RWPE2 (cell line): ENCODE measurements around the gene MBD3.
"Not testable (repeated sequence)": the region's sequence is repeated elsewhere in the genome, so short reads cannot be mapped to it uniquely, and the experiment has no call there.

ENCODE experiments used
- ATAC-seq: fragments of 200-7000 bp; cut with Tn5 transposase; 3 replicates; pipeline ENCODE4 v1.9.1; 2021; ENCODE audit warnings: low read depth
- DNase-seq: peaks from one replicate; pipeline ENCODE4 v3.0.0-alpha.2; 2020; ENCODE audit warnings: low spot score
- H3K27ac ChIP-seq: fragments of 450-650 bp; 2 replicates; pipeline ENCODE4 v1.5.1; 2017; ENCODE audit warnings: mild to moderate bottlenecking; ENCODE audit not compliant: poor library complexity, severe bottlenecking
- H3K27me3 ChIP-seq: fragments of 250-450 bp; sonication (Bioruptor Pico); 2 replicates; pipeline ENCODE4 v1.5.1; 2021; ENCODE audit warnings: mild to moderate bottlenecking, moderate library complexity; ENCODE audit not compliant: insufficient read depth, poor library complexity, severe bottlenecking
- H3K36me3 ChIP-seq: fragments of 250-450 bp; sonication (Bioruptor Pico); 2 replicates; pipeline ENCODE4 v1.5.1; 2020; ENCODE audit warnings: low read depth, mild to moderate bottlenecking, moderate library complexity
- H3K4me1 ChIP-seq: fragments of 250-450 bp; sonication (Bioruptor Pico); 2 replicates; pipeline ENCODE4 v1.5.1; 2021; ENCODE audit warnings: mild to moderate bottlenecking, moderate library complexity; ENCODE audit not compliant: insufficient read depth, poor library complexity, severe bottlenecking
- H3K4me3 ChIP-seq: fragments of 250-450 bp; sonication (Bioruptor Pico); 2 replicates; pipeline ENCODE4 v1.5.1; 2021; ENCODE audit warnings: mild to moderate bottlenecking, moderate library complexity; ENCODE audit not compliant: severe bottlenecking
- H3K9me3 ChIP-seq: fragments of 250-450 bp; sonication (Bioruptor Pico); 2 replicates; pipeline ENCODE4 v1.5.1; 2021; ENCODE audit warnings: mild to moderate bottlenecking, moderate library complexity; ENCODE audit not compliant: severe bottlenecking
- TF ChIP-seq, protein P1 (sequence below): fragments of 450-650 bp; IDR thresholded peaks from one replicate; pipeline ENCODE4 v1.5.1; 2017; ENCODE audit warnings: mild to moderate bottlenecking, moderate library complexity; ENCODE audit not compliant: poor library complexity, severe bottlenecking

The MBD3 gene

GRCh38 chr19:1532003-1532402 is 60.7 kb downstream of the MBD3 start:
- ATAC-seq (no peak), DNase-seq (no peak)
- no peaks in the 10 kb centered on the region for H3K9me3 ChIP-seq
- no peaks in the 10 kb centered on the region for H3K27me3 ChIP-seq
- no peaks in the 10 kb centered on the region for H3K4me1 ChIP-seq
- no peak overlapping the region for H3K4me3 ChIP-seq
- H3K36me3 ChIP-seq = no peaks in the 10 kb centered on the region
- TF ChIP-seq, protein P1, sequence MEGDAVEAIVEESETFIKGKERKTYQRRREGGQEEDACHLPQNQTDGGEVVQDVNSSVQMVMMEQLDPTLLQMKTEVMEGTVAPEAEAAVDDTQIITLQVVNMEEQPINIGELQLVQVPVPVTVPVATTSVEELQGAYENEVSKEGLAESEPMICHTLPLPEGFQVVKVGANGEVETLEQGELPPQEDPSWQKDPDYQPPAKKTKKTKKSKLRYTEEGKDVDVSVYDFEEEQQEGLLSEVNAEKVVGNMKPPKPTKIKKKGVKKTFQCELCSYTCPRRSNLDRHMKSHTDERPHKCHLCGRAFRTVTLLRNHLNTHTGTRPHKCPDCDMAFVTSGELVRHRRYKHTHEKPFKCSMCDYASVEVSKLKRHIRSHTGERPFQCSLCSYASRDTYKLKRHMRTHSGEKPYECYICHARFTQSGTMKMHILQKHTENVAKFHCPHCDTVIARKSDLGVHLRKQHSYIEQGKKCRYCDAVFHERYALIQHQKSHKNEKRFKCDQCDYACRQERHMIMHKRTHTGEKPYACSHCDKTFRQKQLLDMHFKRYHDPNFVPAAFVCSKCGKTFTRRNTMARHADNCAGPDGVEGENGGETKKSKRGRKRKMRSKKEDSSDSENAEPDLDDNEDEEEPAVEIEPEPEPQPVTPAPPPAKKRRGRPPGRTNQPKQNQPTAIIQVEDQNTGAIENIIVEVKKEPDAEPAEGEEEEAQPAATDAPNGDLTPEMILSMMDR = no peak
- H3K27ac ChIP-seq = no peak overlapping the region

DNA sequence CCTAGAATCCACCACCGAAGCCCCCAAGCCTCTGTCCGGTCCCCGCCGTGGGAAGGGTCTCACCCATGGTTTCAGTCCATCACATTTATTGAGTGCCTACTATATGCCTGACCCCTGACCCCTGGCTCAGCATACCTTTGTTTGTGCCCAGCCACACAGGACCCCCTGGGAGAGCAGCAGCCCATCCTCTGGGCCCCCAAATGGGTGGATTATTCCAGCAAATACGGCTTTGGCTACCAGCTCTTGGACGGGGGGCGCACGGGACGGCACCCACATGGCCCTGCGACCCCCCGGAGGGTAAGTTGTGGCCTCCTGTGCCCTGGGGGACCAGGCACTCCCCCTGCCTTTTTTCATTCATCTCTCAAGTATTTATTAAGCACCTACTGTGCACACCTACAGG is 61.1 kb downstream of the MBD3 start:
- H3K4me3 ChIP-seq = no peak overlapping the region
- no peaks in the 10 kb centered on the region for H3K4me1 ChIP-seq
- no peak for DNase-seq
- no peaks in the 10 kb centered on the region for H3K9me3 ChIP-seq
- ATAC-seq = no peak
- no peak overlapping the region for H3K27ac ChIP-seq
- TF ChIP-seq, protein P1 = no peak
- no peaks in the 10 kb centered on the region for H3K36me3 ChIP-seq
- H3K27me3 ChIP-seq = no peaks in the 10 kb centered on the region

DNA sequence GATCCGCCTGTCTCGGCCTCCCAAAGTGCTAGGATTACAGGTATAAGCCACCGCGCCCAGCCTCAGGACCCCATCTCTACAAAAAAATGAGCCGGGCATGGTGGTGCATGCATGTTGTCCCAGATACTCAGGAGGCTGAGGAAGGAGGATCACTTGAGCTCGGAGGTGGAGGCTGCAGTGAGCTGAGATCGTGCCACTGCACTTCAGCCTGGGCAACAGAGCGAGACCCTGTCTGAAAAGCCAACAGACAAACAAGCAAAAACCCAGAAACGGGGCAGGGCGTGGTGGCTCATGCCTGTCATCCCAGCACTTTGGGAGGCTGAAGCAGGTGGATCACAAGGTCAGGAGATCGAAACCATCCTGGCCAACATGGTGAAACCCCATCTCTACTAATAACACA is 61.8 kb downstream of the MBD3 start:
- not testable (repeated sequence) for DNase-seq, H3K27ac ChIP-seq, ATAC-seq

GRCh38 chr19:1529430-1529816 is 63.2 kb downstream of the MBD3 start:
- H3K27ac ChIP-seq = no peak overlapping the region
- no peaks in the 10 kb centered on the region for H3K4me1 ChIP-seq
- DNase-seq (no peak), ATAC-seq (no peak)
- no peaks in the 10 kb centered on the region for H3K9me3 ChIP-seq
- no peak overlapping the region for H3K4me3 ChIP-seq
- H3K27me3 ChIP-seq = peaks cover 16% of the 10 kb centered on the region
- no peaks in the 10 kb centered on the region for H3K36me3 ChIP-seq
- TF ChIP-seq, protein P1 = no peak

More for the DNA sequence above, 61.8 kb downstream of the MBD3 start:
- not testable (repeated sequence) for H3K9me3 ChIP-seq, H3K4me1 ChIP-seq, H3K4me3 ChIP-seq, H3K27me3 ChIP-seq, H3K36me3 ChIP-seq

- H3K4me3 ChIP-seq = no peak overlapping the region
- peaks cover 19% of the 10 kb centered on the region for H3K27me3 ChIP-seq
- H3K36me3 ChIP-seq = no peaks in the 10 kb centered on the region
- DNase-seq (no peak), ATAC-seq (no peak)
- H3K4me1 ChIP-seq = no peaks in the 10 kb centered on the region
- no peaks in the 10 kb centered on the region for H3K9me3 ChIP-seq
- no peak overlapping the region for H3K27ac ChIP-seq
- TF ChIP-seq, protein P1 = no peak
These were observed 63.9 kb downstream of the MBD3 start for GRCh38 chr19:1528596-1529429.
